Islet precursor cell (in vitro differentiated cells): ENCODE measurements around the gene SLC1A2.
A peak's percentile ranks its signal among the peaks of the same experiment; 100 is the strongest.

Experiments
- DNase-seq: peaks from one replicate; pipeline ENCODE4 v3.0.0-alpha.2; 2018

The SLC1A2 gene

DNA sequence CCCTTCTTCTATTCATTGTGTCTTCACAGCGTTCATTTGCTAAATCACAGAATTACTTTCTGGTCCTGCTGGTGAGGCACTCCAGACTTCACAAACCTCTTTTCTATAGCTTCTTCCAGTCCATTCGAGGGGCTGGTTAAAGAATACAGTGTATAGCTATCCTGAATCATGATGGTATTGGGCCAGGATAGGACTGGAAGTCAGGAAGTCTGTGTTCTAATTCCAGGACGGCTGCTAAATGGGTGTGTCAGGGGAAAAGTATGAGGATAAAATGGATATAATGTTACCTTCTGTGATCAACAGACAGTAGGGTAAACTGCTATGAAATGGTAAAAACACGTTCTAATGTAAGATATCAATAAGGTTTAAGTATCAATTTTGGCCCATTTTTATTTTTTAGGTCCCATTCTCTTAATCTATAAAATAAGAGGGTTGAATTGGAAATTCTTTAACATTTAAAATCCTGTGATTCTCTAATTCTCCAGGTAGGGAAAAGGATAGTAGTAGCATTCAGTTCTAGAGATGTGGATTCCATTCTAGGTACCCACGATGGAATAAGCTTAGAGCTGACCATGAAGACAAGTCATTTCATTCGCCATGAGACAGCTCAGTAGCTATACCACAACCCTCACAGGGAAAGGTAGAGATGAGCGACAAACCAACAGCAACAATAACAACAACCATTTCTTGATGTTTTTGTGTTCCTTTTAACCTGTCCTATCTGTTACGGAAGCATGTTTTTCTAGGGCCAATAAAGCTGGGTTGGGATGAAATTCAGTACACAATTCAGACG lies 96.1 kb downstream of the SLC1A2 start:
- no peak for DNase-seq

DNA sequence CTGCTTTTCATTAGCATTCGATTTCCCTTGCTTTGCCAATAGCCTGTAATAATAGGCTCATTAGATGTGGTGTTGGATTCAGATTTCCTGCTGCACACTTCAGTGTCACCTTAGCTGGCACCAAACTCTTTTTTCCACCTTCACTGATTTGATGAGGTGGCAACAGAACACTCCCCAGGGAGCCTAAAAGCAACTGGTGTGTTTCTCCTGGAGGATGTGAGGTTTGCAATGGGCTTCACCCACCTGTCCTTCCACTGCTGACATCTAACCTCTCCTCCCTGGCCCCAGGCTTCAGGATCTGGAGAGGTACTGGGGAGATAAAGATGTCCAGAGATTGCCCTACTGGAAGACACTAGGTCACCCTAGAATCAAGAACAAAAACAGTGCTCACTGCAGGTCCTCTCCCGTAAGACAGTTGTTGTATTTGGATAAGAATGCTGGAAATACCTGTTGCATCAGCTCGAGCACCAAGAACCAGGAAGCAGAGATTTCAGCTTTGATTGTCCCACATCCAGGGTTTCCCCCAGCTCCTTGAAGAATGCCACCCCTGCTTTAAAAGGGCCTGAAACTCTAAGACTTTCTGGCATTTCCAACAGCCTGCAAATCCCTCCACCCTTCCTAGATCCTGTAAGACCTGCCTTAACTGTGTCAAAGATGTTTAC lies 96.9 kb downstream of the SLC1A2 start:
- DNase-seq, result no peak

DNA sequence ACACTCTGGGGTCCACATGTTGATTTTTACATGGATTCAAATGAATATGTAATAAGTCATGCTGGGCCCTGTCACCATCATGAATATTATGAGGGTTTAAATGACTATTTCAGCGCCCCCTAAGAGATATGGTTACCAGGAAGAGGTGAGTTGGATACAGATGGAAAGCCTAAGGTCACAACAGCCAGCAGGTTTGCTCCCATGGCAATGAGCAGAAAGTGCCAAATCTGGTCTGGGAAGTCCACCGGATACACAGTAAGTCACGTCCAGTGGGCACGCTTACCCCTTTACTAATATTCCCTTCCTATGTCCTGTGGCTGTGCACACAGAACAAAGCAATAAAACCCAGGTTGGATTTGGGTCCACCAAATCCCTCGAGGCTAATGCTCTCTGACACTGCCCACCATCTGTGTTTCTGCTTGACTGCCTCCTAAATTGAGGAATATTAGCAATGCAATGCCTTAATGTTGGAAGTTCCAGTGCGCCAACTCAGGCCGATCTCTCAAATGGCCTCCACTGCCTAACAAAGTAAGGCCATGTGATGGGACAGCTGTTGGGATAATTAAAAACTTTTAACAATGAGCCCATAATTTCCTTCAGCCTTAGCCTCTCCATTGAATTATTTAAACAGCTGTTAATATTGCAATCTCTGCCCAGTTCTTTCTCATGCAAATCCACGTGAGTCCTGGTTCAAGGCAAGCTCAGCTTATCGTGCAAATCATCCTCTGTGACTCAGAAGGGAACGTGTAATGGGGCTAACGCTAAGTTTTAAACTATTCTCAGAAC lies 97.6 kb downstream of the SLC1A2 start:
- DNase-seq, result no peak

DNA sequence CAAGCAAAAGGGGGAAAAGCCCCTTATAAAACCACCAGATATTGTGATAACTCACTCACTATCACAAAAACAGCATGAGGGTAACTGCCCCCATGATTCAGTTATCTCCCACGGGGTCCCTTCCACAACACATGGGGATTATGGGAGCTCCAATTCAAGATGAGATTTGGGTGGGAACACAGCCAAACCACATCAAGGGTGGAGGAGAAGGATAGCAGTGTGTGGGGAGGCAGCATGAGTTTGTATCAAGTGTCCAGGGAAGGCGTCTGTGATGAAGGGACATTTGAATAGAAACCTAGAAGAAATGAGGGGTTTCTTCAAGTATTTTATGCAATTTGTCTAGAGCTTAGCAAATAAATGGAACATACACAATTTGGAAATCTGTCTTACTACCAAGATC lies 98.2 kb downstream of the SLC1A2 start:
- no peak for DNase-seq

DNA sequence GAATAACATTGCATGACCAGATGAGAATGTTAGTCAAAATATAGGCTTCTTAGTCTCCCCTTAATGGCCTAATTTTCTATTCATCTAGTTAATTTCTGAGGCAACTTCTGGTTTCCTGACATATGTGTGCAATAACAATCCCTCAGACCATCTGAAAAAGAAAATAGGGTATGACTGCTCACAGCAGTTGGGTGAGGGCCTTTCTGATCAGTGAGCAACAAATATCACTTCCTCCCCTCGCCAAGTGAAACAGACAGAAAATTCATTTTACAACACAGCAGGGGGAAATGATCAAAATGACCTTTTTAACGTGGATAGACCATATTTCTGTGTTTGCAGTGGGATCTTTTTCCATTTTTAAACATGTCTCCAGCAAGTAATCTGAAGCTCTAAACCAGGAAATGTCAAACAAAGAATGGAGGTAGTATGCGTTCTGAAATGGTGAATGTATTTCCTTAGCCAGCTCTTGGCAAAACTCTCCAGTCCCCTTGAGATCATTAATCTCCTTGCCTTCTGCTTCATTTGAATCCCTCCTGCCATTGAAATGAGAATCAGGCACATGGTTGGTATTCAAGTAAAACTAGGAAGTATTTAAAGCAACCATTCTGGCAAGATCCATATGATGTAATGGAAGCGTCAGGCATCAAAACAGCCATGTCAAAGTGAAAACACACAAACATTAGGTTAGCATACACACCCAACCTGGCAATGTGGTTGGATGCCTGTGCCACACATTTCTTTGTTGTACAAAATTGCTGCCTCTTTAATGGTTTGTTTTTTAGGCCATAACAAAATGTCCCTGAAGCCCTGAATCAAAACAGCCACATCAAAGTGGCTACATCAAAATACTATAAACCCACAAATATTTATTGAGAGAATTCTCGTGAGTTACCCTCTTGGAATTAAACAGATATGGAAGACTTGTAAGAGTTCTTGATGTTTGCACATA lies 100.1 kb downstream of the SLC1A2 start:
- DNase-seq, result no peak

DNA sequence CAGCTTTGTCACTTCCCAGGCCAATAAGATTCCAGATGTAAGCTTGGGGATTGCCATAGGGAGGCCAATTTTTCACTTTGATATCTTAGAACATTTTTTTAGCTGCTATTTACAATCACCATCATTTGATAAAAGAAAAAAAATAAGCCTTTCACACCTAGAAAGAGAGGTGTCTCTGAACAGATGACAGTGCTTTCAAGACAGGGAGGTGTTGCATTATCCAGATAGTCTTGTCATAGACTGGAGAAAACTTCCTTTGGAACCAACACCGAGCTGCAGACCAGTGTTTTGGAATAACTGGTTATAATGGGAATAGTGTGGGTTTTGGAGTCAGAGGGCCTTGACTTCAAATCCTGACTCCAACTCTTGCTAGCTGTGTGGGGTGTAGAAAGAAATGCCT lies 101.0 kb downstream of the SLC1A2 start:
- no peak for DNase-seq

DNA sequence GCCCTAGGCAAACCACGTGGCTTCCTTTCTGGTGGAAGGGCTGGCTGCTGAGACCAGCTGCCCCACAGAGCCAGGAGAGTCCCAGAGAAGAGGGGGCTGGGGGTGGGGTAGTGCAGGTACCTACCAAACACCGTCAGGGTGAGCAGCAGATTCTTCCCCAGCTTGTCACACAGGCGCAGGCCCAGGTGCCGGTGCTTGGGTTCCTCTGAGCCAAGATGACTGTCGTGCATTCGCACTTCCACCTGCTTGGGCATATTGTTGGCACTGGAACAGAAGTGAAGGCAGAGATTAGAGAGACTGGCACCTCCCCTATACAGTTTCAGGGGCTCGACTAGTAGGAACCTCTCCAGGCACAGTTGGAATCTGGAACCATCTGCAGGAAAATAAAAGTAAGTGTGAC lies 102.1 kb downstream of the SLC1A2 start:
- no peak for DNase-seq

DNA sequence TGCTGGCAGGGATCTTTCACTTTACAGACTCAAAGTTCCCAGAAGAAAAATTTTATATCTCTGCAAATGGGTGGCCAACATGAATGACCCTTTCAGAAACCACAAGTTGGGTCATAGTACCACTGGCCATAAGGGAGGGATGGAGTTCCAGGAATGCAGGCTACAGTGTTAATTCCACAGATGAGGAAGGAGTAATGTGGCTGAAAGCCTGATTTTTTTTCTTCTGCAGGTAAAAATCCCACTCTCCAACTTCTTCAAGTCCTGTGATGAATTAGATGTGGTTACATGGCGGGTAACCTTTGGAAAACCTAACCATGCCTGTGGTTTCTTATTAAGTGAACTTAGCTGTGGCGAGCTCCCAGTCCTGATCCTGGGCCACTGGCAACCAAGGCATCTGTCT lies 103.2 kb downstream of the SLC1A2 start:
- DNase-seq, result no peak

DNA sequence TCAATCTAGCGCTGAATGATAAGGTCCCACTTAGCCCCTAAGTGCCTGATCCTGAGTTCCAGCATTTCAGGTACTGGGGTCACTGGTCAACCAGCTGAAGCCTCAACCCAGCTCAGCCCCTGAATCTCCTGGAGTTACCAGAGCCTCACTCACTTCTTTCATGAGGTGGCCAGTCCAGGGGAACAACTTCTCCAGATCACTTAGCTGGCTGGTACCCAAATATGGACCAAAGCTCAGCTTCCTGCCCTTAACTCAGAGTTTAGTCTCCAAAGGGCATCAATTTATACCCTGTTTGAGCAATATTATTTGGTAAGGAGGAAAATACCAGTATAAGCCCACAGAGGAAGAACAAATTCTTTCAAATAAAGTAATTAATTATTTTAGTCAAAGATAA lies 105.6 kb downstream of the SLC1A2 start:
- no peak for DNase-seq

DNA sequence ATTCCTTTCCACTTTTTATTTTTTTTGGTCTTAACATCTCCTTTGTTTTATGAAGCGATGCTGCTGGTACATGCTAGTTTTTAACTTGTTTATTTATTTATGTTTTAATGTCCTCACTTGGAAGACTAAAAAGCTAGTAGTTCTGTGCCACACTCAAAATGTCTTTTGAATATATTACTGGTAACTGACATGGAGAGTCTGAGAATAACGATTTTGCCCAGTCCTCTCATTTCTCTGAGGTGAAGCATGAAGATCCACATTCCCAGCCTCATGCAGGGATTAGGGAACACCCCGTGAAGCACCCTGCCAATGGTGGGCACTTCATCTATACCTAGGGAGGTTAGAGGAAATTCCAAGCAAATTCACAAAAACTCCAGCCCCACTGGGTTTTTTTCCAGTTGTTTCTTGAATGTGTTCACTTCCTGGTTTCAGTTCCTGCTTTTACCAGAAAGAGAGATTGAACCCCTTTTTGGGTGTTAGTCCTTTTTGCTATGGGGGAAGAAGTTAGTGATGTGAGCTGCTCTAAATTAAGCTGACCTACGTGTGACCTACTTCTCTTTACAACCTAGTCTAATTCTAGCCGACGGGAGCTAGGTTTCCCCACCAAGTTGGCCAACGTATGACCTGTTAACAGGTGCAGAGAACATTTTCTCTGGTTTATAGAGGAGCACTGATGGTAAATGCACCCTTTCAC lies 106.1 kb downstream of the SLC1A2 start:
- no peak for DNase-seq

DNA sequence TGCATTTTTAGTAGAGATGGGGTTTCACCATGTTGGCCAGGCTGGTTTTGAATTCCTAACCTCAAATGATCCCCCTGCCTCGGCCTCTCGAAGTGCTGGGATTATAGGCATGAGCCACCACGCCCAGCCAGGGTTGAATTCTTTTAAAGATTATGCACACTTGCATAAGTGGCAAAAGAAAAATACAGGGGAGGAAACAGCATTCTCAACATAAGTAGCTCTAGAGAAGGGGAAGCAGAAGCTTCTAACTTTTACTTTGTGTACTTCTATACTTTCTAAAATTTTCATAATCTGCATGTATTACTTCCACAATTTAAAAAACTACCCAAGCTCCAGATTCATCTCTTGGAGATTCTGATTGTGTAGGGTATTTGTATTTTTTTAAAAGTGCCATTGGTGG lies 108.0 kb downstream of the SLC1A2 start:
- DNase-seq, result no peak

DNA sequence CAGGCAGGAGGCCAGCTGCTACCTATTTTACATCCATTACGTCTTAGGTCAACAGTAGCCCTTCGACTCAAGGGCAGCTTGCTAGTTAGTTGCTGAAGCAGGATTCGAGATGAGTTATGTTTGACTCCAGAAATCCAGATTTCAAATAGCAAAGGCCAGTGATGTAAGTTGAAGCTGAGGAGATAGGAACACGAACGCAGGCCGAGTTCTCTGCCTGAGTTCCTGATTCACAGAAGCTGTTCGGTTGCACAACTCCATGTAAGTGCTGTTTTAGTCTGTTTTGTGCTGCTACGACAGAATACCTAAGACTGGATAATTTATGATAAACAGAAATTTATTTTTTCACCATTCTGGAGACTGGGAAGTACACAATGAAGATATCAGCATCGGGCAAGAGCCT lies 111.2 kb downstream of the SLC1A2 start:
- DNase-seq, result no peak

DNA sequence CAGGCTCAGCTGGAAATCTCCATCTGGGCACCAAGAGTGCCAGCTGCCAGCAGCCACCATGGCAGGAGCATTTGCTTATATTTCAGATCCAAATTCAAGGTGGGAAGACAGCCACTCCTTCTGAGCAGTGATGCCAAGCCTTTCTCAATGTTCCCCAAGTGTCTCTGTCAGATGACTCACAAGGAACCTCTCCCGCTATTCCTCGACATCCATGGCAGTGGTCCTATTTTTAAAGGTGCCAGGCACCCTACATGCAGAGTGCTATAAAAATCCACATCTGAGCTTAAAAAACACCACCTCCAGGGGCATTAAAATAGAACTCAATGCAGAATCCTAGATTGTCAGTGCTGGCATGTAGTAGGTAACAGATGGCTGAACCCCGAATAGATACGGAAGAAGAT lies 112.1 kb downstream of the SLC1A2 start:
- DNase-seq, result no peak

DNA sequence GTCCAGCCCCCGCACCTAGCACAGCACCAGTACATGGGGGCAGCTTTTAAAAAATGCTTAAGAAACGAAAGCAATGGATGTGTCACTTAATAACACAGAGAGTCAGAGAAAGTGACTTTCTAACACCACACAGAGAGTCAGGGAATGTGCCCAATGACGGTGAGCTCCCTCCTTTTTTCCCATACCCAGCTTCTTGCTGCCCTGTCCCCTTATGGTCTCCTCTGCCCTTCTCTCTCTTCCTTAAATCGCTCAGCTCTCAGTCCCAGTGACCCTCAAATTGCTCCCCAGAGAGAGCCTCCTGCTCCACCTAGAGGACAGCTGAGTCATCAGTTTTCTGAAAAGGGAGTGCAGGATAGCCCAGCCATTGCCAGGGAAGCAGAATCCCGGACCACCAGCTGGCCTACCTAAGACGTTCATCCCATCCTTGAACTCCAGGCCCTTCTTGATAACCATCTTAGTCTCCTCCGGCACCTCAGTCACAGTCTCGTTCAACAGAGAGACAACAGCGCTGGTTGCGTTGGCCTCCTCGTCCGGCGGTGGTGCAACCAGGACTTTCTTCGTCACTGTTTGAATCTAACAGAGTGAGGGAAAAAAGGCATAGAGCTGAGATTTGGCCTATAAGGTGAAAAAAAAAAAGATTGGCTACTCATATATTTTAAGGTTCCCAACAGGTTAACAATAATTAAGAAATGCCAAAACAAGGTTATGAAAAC lies 113.5 kb downstream of the SLC1A2 start:
- peak; percentile 69 for DNase-seq

DNA sequence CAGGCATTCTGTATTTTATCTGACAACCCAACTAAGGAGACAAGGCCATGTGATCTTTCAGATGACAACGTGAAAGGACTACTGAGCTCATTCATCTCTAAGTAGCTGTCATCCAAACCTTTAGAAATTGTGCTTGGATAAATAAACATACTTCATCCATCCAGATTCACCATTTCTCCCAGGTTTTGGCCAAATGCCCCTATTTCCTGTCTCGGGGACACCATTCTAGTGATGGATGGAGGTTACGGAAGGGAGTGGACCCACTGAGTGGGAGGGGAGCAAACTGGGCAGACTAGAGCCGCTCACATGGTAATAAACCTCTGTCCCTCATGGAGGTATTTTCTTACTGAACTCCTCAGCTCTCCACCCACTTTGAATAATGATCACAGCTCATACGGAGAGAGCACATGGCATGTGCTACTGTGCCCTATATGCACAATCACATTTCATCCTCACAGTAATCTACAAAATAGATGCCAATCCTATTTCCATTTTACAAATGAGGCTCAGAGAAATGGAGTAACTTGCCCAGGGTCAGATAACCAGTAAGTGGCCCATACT lies 114.4 kb downstream of the SLC1A2 start:
- no peak for DNase-seq

DNA sequence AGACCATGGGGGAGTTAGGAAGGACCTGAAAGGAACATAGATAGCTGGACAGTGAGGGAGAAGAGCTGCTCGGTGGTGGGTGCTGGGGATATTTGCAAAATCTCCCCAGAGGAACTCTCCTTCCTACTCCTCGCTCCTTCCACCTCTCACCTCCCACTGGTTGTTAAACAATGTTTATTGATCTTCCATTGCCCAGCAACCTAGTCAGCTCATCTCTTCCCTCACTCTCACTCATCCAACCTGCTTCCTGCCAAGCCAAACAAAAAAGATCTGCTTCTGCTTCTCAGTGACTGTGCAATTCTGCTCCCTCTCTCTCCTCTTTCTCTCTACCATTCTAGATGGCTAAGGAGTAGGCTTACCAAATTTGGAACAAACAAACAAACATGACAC lies 115.0 kb downstream of the SLC1A2 start:
- no peak for DNase-seq

DNA sequence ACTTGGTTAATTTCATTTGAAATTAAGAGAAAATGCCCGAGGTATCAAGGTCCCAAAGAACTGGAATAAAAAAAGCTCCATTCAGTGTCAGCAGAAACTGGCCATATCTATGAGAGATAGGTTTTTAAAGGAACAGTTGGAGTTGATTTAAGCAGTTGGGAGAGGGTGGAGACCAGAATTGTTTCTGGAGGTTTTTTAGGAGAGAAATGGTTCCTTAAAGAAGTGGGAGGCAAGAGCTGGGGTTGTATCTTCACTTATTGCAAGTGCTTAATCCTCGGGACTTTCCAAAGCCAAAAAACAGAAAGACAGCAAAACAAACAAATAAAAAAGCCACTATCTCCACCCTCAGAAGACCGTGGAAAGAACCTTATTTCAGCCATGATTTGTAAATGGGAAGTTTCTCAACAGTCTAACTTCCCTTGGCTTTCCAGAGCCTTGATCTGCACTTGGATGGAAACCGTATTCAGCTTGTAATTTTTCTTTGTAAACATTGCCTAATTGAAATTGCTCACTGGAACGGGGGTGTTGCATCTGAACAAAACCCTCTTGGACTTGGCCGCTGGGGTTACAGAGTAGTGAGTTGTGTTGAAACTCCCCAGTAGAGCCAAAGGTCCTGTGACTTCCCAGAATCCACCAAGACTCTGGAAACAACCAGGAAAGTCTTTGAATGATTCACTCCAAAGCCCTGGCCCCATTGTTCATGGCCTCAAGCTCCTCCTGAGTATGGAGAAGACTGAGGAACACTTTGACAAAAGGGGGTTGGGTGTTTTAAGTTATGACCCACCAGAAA lies 115.6 kb downstream of the SLC1A2 start:
- DNase-seq, result no peak

DNA sequence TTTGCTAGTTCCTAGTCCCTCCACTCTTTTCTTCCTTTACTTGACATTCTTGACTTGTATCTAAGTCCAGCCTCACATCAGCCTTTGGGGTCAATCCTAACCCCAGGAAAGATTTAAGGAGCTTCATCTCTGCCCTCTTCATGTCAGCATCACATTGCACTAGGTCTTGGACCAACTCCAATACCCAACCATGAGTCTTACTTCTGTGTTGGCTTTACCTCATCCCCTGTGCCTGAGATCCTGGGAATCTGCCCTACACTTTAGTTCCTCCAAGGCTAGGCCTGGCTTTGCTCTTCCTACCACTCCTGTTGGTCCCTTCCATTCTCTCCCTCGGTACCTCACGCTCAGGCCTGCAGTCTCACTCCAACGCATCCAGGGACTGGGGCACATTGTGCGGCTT lies 117.0 kb downstream of the SLC1A2 start:
- DNase-seq, result no peak

DNA sequence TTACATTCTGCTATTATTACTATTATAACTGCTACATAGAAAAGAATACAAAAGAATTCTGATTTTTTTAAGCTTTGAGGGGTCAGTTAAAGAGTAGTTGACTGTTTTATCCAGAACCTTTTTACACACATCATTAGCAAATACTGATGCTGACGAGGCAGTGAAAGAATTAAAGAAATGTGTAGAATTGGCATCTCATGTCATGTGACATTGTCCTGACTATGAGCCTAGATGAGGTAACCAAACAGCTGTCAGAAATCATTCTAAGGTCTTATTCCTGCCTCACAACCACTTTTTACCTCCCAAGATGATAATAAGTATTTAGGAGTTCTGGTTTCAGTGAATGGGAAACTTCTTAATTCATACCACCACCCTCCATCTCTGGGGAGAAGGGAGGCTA lies 121.0 kb downstream of the SLC1A2 start:
- no peak for DNase-seq

DNA sequence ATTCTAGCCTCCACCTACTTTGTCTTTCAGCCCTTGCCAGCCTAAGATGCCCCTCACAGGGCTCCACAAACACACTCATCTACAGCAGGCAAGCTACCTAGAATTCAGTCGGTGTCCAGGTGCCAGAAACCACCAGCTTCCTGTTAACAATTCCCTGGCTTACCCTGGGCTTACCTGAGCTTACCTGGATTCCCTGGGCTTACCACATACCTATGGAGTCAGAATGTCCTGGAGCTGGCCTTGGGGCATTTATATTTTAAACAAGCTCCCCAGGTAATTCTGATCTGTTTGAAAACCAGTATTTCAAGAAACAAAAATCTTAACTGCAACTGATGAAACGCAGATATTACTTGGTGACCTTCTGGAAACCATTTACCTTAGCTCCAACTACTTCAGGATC lies 123.6 kb downstream of the SLC1A2 start:
- DNase-seq, result peak; percentile 59
